Activated CD4-positive, alpha-beta T cell treated with anti-CD3 and anti-CD28 coated beads for 1 hour (primary cell): ENCODE results near the gene KRTAP5-10.
"Not testable (repeated sequence)": the region's sequence is repeated elsewhere in the genome, so short reads cannot be mapped to it uniquely, and the experiment has no call there.

ENCODE experiments used
- DNase-seq: peaks from one replicate; pipeline ENCODE4 v3.0.0-alpha.2; 2020

Gene KRTAP5-10, protein sequence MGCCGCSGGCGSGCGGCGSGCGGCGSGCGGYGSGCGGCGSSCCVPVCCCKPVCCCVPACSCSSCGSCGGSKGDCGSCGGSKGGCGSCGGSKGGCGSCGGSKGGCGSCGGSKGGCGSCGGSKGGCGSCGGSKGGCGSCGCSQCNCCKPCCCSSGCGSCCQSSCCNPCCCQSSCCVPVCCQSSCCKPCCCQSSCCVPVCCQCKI

DNA sequence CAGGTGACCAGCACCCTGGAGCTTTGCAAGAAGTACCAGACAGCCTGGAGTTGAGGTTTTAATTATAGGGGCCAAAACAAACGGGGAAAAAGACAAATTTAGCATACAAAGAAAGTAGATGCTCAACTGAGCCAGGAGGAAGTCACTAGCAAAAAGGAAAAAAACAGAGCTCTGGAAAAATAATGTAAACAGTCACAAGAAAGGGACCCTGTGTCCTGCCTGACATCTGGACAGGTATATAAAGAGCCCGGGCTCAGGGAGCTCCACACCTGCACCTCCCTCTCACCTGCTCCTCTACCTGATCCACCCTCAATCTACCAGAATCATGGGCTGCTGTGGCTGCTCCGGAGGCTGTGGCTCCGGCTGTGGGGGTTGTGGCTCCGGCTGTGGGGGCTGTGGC is at the start of gene KRTAP5-10:
KRTAP5-10 (plus strand) TSS at position 301 of the 400 bp plus-strand sequence; CDS start at position 326, 25 bp downstream.
- DNase-seq: no peak

DNA sequence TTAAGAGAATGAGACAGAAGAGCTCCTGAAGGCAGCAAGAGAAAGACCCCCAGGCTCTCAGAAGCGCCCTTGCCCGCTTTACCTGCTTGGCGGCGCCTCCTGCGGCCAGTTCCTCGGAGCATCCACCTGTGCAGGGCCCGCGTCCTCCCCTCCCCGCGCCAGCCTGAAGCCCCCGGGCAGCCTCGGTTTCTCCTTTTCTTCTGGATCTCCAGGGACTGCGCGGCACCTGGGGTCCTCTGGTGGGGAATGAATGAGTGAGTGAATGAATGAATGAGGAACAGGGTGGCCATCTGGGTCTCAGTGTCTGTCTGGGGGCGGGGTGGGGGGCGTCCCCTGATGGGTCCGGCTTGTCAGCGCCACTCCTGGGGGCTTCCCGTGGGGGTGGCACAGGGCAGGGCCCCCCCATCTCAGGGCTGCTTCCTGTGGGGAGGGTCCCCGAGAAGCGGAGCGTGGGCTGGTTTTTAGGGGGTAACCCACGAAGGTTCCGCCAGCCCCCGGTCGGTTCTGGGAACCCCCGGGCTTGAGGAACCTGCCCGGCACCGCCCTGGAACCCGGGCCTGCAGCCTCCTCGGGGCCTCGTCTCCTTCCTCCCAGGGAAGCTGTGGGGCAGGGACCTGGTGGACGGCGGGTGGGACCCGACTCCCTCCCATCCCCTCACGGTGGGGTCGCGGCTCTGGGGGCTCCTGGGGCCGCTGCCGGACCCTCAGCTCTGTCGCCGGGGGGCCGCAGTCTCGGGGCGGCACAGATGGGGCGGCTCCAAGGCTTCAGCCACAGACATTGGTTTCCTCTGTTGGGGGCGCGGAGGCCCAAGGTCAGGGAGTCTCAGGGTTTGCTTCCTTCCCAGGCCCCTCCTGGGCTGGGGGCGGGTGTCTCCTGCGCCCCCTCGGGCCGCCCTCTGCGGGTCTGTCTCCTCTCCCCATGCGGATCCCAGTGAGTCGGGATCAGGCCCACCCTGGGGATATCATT is 46.6 kb upstream of the KRTAP5-10 start:
- no peak for DNase-seq

DNA sequence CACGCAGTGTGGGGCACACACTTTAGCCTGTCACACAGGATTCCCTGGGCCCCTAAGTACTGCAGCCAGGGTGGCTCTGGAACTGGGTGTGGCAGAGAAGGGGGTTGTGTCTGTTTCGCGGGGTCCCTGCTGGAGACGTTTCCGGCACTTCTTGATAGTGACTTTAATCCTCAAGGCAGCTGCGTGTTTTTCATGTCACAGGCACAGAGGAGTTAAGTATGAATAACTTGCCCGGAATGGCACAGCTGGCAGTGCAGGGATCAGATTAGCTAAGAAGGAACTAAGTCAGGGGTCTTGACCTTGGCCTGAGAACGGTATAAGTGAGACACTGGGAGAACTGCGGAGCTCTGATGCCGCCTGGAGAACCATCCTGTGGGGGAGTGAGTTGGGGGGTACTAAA is 45.8 kb upstream of the KRTAP5-10 start:
- no peak for DNase-seq

DNA sequence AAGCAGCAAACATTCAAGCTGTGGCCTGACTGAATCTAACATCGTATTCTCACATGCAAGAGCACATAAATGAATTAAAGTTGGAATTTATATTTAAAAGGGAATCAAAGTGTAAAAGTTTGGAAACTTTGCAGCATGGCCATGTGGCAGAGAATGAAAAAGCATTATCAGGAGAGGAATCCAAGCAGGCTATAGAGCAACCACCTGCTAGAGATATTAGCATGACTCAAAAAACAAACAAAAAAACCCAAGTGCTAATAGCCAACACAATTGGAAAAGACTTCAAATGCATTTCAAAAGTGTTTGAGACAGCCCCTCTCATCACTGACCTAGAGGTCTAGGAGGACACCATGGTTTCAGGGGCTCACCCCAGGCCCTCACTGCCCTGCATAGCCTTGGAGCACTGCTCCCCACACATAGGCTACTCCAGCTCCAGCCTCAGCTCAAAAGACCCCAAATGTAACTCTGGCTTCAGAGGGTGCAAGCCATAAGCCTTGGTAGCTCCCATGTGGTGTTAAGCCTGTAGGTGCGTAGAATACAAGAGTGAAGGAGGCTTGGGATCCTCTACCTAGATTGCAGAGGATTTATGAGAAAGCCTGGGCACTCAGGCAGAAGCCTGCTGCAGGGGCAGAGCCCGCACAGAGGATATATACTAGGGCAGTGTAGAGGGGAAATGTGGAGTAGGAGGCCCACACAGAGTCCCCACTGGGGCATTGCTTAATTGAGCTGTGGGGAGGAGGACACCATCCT is 40.0 kb upstream of the KRTAP5-10 start:
- DNase-seq: no peak

DNA sequence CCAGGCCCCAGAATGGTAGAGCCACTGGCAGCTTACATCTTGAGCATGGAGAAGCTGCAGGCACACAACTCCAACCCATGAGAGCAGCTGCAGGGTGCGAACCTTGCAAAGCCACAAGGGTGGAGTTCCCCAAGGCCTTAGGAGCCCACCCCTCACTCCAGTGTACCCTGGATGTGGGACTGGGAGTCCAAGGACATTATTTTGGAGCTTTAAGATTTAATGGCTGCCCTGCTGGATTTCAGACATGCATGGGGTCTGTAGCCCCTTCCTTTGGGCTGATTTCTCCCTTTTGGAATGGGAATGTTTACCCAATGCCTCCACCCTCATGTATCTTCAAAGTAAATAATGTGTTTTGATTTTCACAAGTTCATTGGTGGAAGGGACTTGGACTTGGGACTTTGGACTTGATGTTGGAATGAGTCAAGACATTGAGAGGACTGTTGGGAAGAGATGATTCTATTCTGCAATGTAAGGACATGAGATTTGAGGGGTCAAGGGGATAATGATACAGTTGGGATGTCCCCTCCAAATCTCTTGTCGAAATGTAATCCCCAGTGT is 39.3 kb upstream of the KRTAP5-10 start:
- no peak for DNase-seq

DNA sequence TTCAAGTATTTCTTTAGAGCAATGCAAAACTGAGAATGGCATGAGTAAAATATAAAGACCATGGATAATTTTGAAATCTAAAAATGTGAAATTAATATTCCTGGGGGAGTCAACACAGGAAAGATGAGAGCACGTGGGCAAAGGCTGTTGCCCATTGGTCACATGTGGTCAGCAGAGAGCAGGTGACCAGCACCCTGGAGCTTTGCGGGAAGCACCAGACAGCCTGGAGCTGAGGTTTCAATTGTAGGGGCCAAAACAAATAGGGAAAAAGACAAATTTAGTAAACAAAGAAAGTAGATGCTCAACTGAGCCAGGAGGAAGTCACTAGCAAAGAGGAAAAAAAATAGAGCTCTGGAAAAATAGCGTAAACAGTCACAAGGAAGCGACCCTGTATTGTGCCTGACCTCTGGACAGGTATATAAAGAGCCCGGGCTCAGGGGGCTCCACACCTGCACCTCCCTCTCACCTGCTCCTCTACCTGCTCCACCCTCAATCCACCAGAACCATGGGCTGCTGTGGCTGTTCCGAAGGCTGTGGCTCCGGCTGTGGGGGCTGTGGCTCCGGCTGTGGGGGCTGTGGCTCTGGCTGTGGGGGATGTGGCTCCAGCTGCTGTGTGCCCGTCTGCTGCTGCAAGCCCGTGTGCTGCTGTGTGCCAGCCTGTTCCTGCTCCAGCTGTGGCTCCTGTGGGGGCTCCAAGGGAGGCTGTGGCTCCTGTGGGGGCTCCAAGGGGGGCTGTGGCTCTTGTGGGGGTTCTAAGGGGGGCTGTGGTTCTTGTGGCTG is 38.4 kb upstream of the KRTAP5-10 start, which contains the start of gene KRTAP5-7:
KRTAP5-7 (plus strand) TSS at position 472 of the 780 bp plus-strand sequence; CDS start at position 506, 34 bp downstream.
- DNase-seq: not testable (repeated sequence)

DNA sequence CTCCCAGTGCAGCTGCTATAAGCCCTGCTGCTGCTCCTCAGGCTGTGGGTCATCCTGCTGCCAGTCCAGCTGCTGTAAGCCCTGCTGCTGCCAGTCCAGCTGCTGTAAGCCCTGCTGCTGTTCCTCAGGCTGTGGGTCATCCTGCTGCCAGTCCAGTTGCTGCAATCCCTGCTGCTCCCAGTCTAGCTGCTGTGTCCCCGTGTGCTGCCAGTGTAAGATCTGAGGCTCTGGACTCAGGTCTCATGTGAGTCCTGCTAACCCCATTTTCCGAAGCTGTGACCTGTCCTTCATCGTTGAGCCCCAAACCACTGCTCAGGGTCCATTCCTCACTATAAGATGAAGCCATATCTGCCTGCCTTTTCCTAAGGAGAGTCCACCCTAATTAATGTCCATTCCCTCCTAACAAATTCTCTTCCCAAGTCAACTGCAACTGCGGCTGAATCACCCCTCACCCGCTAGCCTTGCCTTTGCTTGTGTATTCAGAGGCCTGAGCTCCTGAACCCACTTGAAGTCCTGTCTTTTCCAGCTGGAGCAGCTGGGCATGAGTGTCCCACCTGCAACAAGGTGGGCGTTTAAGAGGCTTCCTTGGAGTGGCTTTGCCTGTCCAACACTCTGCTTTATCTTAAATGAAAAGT is 37.7 kb upstream of the KRTAP5-10 start:
- no peak for DNase-seq

DNA sequence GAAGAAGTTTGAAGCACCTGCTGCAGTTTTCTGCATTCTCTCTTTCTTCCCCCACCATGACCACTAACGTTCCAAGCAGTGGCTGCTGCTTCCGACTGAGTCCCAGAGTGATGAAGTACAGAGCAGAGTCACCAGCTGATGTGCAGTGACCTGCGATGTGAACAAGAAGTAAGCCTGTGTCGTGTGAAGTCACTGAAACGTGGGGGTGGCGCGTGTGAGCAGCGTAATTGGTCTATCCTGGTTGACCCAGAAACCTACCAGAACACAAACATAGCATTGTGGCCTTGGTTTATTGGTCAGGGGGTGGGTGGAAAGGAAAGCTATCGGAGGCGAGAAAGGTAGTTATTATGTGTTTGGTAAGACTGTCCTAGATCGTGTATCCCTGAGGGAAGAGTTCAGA is 34.8 kb upstream of the KRTAP5-10 start:
- no peak for DNase-seq

DNA sequence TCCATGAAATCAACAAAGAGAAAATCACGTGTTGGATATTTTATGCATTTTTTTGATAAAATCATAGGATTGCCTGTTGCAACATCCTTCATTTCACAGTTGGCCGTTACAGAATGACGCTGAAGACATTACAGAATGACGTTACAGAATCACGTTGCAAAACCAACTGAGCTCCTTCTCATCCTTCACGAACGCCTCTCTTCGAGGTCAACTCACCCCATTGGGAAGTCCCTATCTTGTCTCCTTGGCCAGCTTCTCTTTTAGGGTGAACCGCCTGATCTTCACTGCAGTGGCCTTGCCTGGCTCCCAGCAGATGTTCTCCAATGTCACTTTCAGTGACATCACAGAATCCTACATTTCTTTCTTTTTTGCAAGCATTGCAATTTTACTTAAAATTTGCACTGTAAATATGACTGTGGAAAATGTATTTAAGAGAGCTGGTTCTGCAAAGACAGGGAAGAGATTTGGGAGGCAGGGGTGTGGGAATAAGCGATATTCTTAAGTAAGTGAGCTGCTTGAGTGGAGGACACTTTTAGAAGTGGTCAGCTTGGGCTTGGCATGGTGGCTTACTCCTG is 33.2 kb upstream of the KRTAP5-10 start:
- no peak for DNase-seq

DNA sequence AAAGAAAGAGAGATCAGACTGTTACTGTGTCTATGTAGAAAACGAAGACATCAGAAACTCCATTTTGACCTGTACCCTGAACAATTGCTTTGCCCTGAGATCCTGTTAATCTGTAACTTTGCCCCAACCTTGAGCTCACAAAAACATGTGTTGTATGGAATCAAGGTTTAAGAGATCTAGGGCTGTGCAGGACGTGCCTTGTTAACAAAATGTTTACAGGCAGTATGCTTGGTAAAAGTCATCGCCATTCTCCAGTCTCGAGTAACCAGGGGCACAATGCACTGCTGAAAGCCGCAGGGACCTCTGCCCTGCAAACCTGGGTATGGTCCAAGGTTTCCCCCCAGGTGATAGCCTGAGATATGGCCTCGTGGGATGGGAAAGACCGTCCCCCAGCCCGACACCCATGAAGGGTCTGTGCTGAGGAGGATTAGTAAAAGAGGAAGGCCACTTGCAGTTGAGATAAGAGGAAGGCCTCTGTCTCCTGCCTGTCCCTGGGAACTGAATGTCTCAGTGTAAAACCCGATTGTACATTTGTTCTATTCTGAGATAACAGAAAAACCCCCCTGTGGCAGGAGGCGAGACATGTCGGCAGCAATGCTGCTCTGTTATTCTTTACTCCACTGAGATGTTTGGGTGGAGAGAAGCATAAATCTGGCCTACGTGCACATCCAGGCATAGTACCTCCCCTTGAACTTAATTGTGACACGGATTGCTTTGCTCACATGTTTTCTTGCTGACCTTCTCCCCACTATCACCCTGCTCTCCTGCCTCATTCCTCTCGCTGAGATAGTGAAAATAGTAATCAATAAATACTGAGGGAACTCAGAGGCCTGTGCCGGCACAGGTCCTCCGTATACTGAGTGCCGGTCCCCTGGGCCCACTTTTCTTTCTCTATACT is 30.4 kb upstream of the KRTAP5-10 start:
- DNase-seq: not testable (repeated sequence)

DNA sequence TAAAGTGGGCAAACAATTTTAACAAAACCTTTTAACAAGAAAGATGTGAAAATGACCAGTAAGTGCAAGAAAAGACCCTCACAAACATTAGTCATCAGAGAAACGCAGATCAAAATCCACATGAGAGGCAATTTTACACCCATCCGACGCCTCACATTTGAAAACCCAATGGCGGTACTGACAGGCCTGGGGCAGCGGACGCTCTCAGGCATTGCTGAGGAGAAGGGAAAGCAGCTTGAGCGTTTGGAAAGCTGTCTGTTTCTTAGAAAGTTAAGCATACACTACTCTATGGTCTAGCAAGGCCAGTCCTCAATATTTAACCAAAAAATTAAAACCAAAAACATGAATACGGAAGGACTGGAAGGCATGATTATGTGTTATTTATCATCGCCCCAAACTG is 29.5 kb upstream of the KRTAP5-10 start:
- DNase-seq: no peak

DNA sequence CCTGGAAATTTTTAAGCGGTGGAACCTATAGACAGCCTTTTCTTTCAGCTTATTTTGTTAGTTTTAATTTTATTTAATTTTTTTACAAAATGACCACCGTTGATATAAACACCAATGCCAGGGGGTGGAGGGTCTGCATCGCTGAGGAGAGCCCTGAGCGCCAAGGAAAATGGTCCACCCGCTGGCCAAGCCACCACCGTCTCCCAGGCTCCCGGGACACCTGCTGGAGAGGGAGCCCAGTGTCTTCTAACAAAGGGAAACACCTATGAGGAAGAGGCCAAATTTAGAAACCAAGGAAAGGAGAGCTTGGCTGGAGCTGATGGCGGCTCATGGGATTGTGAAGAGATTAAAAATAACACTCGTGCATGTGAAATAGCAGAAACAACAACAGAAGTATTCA is 27.8 kb upstream of the KRTAP5-10 start:
- no peak for DNase-seq

DNA sequence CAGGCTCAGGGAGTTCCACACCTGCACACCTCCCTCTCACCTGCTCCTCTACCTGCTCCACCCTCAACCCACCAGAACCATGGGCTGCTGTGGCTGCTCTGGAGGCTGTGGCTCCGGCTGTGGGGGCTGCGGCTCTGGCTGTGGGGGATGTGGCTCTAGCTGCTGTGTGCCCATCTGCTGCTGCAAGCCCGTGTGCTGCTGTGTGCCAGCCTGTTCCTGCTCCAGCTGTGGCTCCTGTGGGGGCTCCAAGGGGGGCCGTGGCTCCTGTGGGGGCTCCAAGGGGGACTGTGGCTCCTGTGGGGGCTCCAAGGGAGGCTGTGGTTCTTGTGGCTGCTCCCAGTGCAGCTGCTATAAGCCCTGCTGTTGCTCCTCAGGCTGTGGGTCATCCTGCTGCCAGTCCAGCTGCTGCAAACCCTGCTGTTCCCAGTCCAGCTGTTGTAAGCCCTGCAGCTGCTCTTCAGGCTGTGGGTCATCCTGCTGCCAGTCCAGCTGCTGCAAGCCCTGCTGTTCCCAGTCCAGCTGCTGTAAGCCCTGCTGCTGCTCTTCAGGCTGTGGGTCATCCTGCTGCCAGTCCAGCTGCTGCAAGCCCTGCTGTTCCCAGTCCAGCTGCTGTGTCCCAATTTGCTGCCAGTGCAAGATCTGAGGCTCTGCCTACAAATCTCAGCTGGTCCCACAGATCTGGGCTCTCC is 27.2 kb upstream of the KRTAP5-10 start, which contains the start of gene KRTAP5-8:
KRTAP5-8 (plus strand) TSS at position 49 of the 689 bp plus-strand sequence; CDS start at position 80, 31 bp downstream.
- DNase-seq: not testable (repeated sequence)

DNA sequence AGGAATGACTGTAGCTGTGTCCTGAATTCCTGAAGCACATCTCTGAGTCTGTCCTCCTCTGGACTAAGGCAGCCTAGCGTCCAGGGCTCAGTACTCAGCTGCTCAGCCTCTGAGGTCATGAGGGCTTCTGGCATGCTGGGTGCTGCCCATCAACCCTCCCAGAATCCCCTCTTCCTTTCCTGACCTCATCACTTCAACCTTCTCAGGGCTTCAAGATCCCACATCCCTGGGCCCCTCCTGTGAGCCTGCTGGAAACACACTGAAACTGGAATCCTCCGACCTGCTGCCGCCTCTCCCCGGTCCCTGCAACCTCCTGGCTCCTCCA is 26.7 kb upstream of the KRTAP5-10 start:
- DNase-seq: no peak

DNA sequence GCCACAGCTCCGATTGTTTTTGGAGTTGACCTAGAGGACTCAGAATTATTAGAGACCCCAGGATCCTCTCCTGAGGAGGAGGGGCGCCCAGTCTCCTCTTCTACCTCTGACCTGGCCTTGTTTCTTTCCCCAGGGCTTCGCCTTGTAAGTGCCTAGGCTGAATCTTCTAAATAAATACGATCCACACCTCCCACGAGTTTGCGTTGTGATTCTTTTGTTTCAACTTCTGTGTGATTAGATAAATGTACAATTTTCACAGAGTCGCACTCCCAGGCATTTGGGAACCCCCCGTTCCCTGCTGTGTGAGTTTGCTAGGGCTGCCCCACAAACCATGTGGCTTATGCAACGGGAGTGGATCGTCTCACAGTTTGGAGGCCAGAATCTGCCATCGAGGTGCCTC is 26.3 kb upstream of the KRTAP5-10 start:
- DNase-seq: no peak

DNA sequence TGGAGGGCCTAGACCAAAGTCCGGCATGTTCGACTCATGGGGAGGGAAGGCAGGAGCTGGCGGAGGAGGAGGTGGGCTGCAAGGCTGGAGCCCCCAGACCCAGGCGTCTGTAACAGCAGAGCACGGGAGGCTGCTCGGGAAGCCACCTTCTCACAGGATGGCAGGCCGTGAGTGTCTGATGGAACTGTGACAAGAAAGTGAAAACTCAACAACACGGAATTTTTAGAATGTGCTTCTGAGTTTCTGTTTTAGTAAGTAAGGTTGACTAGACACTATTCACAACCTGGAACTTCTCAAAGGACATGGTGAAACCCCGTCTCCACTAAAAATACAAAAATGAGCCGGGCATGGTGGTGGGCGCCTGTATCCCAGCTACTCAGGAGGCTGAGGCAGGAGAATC is 25.4 kb upstream of the KRTAP5-10 start:
- DNase-seq: not testable (repeated sequence)

DNA sequence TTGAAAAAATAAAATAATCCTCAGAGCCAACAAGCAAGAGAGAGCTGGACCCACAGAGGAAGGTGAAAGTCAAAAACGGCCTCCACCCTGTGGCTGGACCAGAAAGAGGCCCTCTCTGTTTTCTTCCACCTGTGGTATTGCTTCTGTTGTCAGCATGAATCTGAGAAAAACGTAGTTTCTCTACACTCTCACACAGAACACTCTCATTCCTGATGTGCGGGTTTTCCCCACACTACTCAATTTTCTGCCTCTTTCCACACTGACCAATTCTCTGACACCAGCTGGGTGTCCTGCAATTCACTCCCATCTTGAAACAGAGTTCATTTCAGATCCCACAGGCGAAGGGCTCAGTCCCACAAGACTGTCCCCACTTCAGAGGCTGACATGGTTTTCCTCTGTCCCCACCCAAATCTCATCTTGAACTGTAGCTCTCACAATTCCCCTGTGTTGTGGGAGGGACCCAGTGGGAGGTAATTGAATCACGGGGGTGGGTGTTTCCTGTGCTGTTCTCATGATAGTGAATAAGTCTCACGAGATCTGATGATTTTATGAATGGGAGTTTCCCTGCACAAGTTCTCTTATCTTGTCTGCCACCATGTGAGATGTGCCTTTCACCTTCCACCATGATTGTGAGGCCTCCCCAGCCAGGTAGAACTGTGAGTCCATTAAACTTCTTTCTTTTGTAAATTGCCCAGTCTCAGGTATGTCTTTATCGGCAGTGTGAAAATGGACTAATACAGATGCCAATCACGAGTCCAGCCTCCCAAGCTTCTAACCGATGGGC is 24.6 kb upstream of the KRTAP5-10 start:
- DNase-seq: not testable (repeated sequence)

DNA sequence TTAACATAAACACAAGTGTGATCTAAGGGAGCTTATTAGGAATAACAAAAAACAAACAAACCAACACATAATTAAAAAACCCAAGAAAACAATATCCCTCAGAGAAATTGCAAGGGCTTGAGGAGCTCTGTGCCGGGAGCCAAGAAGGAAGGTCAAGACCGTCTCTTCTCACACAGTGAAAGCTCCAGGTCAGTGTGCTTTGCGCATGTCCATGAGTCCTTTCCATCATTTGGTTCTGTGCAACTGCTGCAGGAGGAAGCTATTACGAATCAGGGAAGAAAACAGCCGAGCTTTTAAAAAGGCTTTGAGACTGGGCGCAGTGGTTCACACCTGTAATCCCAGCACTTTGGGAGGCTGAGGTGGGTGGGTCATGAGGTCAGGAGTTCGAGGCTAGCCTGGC is 23.0 kb upstream of the KRTAP5-10 start:
- DNase-seq: no peak
